GM04504 (cell line): Measurements from ENCODE around the gene UHRF1.
"Not testable (repeated sequence)": the region's sequence is repeated elsewhere in the genome, so short reads cannot be mapped to it uniquely, and the experiment has no call there.

Source experiments
- DNase-seq: peaks from one replicate; pipeline ENCODE4 v3.0.0-alpha.2; 2012; ENCODE audit warnings: low read depth

The UHRF1 gene

GRCh38 chr19:4937060-4937459 is 27.8 kb downstream of the UHRF1 start:
- DNase-seq, result no peak

GRCh38 chr19:4938461-4938860 is 29.2 kb downstream of the UHRF1 start:
- DNase-seq, result not testable (repeated sequence)

DNA sequence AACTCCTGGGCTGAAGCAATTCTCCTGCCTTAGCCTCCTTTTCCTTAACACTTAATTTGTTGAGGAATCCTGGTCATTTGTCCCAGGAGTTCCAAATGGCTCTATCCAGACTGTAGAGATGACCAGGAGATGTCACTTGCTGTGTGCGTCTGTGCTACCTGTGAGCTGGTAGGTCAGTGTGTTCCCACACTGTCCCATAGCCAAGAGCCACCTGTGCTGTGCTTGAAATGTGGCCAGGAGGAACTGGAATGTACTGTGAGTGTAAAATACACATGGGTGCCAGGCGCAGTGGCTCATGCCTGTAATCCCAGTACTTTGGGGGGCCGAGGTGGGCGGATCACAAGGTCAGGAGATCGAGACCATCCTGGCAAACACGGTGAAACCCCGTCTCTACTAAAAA is 30.2 kb downstream of the UHRF1 start:
- no peak for DNase-seq

DNA sequence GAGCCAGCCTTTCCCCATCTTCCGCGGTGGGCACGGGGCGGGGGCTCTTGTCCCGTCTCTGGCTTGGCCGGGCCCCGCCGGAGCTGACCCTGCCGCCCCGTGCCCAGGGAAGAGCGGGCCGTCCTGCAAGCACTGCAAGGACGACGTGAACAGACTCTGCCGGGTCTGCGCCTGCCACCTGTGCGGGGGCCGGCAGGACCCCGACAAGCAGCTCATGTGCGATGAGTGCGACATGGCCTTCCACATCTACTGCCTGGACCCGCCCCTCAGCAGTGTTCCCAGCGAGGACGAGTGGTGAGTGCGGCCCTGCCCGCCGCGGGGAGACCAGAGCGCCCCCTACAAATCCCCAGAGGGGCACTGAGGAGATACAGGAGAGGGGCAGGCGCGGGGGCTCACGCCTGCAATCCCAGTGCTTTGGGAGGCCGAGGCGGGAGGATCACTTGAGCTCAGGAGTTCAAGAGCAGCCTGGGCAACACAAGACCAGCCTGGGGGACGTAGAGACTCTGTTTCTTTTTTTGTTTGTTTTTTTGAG is 32.4 kb downstream of the UHRF1 start:
- not testable (repeated sequence) for DNase-seq

GRCh38 chr19:4950650-4951049 is 41.3 kb downstream of the UHRF1 start:
- DNase-seq, result not testable (repeated sequence)

GRCh38 chr19:4951656-4952055 is 42.4 kb downstream of the UHRF1 start:
- DNase-seq, result no peak

- no peak for DNase-seq
Measured at GRCh38 chr19:4952945-4953344, 43.6 kb downstream of the UHRF1 start.

DNA sequence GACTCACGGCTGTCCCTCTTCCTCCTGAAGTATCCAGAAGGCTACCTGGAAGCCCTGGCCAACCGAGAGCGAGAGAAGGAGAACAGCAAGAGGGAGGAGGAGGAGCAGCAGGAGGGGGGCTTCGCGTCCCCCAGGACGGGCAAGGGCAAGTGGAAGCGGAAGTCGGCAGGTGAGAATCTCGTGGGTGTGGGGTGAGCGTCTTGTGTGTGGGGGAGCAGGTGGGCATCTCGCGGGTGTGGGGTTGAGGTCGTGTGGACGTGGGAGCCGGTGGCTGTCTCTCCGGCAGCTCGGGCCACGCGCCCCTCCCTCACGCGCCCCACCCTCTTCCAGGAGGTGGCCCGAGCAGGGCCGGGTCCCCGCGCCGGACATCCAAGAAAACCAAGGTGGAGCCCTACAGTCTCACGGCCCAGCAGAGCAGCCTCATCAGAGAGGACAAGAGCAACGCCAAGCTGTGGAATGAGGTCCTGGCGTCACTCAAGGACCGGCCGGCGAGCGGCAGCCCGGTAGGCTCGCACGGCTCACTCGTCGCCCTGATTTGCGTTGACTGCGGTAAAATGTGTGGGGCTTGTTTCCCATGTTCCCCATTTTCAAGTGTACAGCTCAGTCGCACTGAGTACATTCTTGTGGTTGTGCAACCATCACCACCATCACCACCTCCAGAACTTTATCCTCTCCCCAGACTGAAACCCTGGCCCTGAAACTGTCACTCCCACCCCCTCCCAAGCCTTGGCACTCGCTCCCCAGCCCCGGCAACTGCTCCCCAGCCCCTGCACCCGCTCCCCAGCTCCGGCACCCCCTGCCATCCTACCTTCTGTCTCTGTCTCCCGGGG is 45.2 kb downstream of the UHRF1 start:
- not testable (repeated sequence) for DNase-seq

GRCh38 chr19:4955274-4955673 is 46.0 kb downstream of the UHRF1 start:
- DNase-seq, result no peak

DNA sequence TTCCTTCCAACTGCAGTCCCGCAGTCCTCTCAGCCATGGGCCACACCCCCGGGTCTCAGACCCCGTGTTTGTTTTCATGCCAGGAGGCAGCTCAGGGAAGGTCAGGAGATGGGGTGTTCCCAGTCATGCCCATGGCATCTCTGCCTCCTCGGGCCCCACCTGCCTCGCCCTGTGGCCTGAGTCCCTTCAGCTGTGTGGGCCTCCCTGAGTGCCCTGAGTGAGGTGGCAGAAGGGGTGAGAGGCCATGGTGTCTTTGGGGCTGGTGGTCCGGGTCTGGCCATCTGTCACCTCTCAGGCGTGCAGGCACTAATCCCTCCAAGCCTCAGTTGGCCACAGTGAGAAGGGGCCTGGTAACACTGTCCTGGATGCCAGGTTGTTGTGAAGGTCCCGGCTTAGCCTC is 48.7 kb downstream of the UHRF1 start:
- DNase-seq, result no peak

DNA sequence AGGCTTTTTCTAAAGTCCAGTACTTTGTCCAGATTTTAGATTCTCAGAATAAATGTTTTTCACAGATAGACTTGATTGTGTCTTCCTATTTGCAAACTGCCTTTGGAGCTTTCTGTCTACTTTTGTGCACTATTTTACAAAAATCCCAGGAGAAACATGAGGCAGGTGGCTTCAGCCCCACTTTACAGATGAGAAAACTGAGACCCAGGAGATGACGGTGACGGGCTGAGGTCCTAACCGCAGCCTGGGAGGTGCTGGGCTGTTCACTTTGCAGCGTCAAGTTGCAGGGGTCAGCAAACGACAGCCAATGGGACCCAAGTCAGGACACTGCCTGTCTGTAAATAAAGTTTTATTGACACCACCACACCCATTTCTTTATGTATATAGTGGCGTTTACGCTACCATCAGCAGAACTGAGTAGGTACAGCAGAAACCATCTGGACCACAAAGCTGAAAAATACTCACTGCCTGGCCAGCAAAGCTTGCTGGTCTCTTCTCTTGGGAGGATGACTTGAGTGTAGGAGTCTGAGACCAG is 52.9 kb downstream of the UHRF1 start:
- no peak for DNase-seq

DNA sequence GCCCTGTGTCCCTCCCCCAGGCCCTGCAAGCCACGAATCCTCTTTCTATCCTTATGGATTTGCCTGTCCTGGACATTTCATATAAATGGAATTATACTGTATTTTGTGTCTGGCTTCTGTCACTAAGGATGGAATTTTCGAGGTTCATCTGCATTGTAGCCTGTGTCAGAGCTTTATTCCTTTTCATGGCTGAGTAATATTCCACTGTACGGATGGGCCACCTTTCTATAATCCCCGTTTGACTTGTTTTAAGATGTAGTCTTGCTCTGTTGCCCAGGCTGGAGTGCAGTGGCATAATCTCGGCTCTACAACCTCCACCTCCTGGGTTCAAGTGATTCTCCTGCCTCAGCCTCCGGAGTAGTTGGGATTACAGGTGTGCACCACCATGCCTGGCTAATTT is 55.8 kb downstream of the UHRF1 start:
- no peak for DNase-seq

DNA sequence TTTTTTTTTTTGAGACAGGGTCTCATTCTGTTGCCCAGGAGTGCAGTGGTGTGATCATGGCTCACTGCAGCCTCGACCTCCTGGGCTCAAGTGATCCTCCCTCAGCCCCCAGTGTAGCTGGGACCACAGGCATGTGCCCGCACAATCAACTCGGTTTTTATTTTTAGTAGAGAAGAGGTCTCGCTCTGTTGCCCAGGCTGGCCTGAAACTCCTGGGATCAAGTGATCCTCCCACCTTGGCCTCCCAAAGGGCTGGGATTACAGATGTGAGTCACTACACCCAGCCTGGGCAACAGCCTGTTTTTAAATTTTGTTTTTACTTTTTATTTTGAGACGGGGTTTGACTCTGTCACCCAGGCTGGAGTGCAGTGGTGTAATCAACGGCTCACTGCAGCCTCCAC is 57.3 kb downstream of the UHRF1 start:
- no peak for DNase-seq

DNA sequence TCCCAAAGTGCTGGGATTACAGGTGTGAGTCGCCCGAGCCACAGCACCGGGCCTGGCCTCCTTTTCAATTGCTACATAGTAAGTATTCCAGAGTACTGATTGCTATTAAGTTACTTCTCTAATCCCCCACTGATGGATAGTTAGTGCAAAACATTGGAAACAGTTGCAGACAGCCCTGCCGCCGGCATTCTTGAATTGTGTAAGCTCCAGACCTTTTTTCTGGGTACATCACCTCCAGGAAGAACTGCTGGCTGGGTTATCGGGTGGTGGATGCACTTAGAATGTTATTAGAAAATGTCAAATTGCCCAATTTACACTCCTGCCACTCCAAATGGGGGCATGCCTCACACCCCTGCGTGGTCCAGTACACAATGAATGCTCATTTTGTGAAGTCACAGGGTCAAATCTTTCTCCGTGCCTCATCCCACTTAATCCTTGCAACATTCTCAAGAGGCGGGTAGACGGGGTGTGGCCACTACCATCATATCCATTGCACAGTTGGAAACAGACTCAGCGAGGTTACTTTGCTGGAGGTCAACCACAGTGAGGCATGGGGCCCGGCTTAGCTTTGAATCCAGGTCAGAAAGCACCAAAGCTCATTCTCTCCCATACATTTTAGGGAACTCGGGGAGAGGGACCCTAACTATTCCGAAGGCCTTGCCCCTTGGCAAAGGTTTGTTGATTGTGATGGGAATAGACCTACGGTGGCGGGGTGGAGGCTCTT is 58.6 kb downstream of the UHRF1 start:
- no peak for DNase-seq

- DNase-seq, result peak; percentile 98
Measured at GRCh38 chr19:4968462-4969291, 59.4 kb downstream of the UHRF1 start, which contains the start of gene KDM4B. Gene KDM4B, plus strand, starts transcription at chr19:4969113. Its CDS starts 63,778 bp downstream, at chr19:5032891.

DNA sequence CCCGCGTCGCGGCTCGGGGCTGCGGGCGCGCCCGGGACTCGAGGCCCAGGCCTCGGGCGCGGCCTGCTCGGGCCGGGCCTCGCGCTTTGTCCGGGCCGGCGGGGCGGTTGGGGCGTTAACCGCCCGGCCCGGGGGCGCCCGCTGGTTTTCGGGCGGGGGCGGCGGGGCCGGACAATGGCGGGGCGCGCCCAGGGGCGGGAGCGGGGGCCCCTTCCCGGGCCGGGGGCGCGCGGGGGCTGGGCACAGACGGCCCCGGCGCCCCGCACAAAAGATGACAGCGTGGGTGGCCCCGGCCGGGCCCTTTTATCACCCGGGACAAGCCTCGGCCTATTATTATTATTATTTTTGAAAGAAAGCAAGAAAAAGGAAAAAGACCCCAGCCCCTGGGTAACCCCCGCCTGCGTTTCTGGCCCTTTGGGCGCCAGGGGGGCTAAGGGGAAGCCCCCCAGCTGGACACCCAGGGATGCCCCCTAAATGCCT is 60.0 kb downstream of the UHRF1 start:
- DNase-seq, result no peak

GRCh38 chr19:4969772-4970531 is 60.7 kb downstream of the UHRF1 start:
- no peak for DNase-seq

DNA sequence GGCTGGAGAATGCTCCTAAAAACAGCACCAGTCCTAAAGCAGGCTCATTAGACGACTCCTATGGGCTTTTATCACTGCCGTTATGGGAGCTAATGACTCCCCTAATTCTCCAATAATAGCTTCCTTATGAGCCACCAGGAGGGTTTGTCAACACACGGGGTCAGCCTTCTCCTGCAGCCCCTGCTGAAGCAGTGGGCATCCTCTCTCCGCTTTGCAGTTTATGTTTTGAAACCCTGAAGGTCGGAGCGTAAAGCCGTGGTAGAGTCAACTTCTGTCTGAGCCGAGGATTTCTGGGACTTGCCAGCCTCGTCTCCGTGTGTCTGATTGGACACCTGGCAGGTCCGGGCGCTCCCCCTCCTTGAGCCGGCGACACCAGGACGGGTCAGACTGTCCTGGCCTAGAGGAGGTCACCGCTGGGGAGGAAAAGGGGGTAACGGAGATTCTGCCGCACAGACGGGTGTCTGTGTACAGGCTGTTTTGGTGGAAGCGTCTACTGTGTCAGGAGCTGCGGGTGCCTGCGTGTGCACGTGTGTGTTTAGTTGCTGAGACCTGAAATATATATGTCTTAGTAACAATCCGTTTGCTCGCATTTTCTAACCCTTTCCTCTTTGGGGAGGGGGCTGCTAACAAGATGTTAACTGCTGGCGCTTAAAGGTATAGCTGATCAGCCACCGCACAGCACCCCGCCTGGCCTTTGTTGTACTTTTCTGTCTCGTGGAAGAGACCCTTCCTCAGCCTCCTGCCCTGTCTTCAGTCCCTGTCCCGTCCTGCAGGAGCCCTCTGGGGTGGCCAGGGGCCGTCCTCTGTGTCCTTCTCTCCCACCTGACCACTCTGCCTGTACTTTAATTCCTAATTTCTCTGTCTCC is 61.5 kb downstream of the UHRF1 start:
- DNase-seq, result no peak

DNA sequence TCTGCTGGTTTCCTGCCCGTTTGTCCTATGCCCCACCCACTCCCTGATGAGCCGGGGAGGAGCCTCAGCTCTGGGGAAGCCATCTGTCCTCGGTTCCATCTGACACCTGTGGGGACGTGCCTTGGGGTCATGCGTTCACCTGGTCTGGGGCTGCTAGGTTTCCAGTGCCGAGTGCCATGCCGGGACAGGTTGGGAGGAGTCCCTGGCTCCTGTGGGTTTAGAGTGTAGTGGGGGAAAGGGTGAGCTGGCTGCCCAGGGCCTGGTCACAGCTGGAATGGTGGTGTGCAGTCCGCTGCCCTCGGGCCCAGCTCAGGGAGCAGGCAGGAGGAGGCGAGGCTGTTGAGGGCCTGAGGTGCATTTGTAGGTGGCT is 62.1 kb downstream of the UHRF1 start:
- DNase-seq, result no peak
